Smooth muscle cell (in vitro differentiated cells): Measurements from ENCODE around the gene AHI1. TPM values are rescaled to one million over a fixed set of nuclear protein-coding genes. Genes with fewer than 3 reads are reported as not detected.
A peak's percentile ranks its signal among the peaks of the same experiment; 100 is the strongest.

ENCODE experiments used
- DNase-seq: peaks from one replicate; lab custom pipeline; 2025; ENCODE audit not compliant: unreplicated experiment; lab: John Stamatoyannopoulos, UW
- H2AFZ ChIP-seq: fragments of 200-600 bp; sonication (generic); 2 replicates; pipeline ENCODE4 v1.6.0; 2016; ENCODE audit warnings: antibody characterized with exemption, low read depth, mild to moderate bottlenecking
- H3F3A ChIP-seq: fragments of 200-600 bp; sonication (generic); 2 replicates; pipeline ENCODE4 v1.6.0; 2017; ENCODE audit warnings: antibody characterized with exemption, low read depth
- H3K27ac ChIP-seq: fragments of 200-600 bp; sonication (generic); 2 replicates; pipeline ENCODE4 v1.5.1; 2016; ENCODE audit warnings: low read depth, mild to moderate bottlenecking
- H3K27me3 ChIP-seq: fragments of 200-600 bp; sonication (generic); 2 replicates; pipeline ENCODE4 v1.6.1; 2016; ENCODE audit warnings: low read depth, mild to moderate bottlenecking
- H3K36me3 ChIP-seq: fragments of 200-600 bp; sonication (generic); 2 replicates; pipeline ENCODE4 v1.5.1; 2016; ENCODE audit warnings: low read depth
- H3K4me1 ChIP-seq: fragments of 200-600 bp; sonication (generic); 2 replicates; pipeline ENCODE4 v1.5.1; 2016; ENCODE audit warnings: low read depth
- H3K4me2 ChIP-seq: fragments of 200-600 bp; sonication (generic); 2 replicates; pipeline ENCODE4 v1.6.0; 2016; ENCODE audit warnings: mild to moderate bottlenecking
- H3K4me3 ChIP-seq: fragments of 200-600 bp; sonication (generic); 2 replicates; pipeline ENCODE4 v1.5.1; 2016; ENCODE audit warnings: mild to moderate bottlenecking
- H3K79me2 ChIP-seq: fragments of 200-600 bp; sonication (generic); 2 replicates; pipeline ENCODE4 v1.6.0; 2016; ENCODE audit warnings: low read depth, mild to moderate bottlenecking
- H3K9ac ChIP-seq: fragments of 200-600 bp; sonication (generic); 2 replicates; pipeline ENCODE4 v1.6.0; 2016; ENCODE audit warnings: low read depth
- H3K9me3 ChIP-seq: fragments of 200-600 bp; sonication (generic); replicated peaks from 2 replicates; pipeline ENCODE4 v1.5.1; 2016; ENCODE audit warnings: low read depth
- H4K20me1 ChIP-seq: fragments of 200-600 bp; sonication (generic); 2 replicates; pipeline ENCODE4 v1.6.0; 2016; ENCODE audit warnings: low read depth
- CTCF ChIP-seq: fragments of 200-600 bp; sonication (generic); IDR thresholded peaks from 2 replicates; pipeline ENCODE4 v1.5.1; 2017; ENCODE audit warnings: borderline replicate concordance, mild to moderate bottlenecking, antibody characterized with exemption; ENCODE audit not compliant: insufficient read depth, poor library complexity, severe bottlenecking
- WGBS: methylation state at CpG from one replicate; pipeline ENCODE4 v1.1.7; 2016; ENCODE audit warnings: low lambda C conversion rate; 5-methylcytosine and 5-hydroxymethylcytosine counted together
- polyA plus RNA-seq: library from polyadenylated mRNA; unstranded; fragments of >200 nt; fragmentation: Nextera tagmentation; extraction: Ambion mirVana; gene quantifications from 2 replicates; pipeline ENCODE4 v1.2.1, GENCODE V29; 2016
- total RNA-seq: library from RNA; depleted of rRNA; stranded (reverse); fragments of >200 nt; gene quantifications from 2 replicates; pipeline ENCODE4 v1.2.3, GENCODE V29; 2014

AHI1 gene
- total and polyA plus RNA-seq, 2 experiments from 2014 or later = 16.0 to 18.8 TPM

GRCh38 chr6:135534773-135535380 is 37.3 kb upstream of the AHI1 start:
- Histone ChIP-seq H3K27ac (no peak overlapping the region), H3F3A (no peaks in the 10 kb centered on the region), H3K4me3 (no peak overlapping the region), H3K27me3 (no peaks in the 10 kb centered on the region), H3K4me2 (peak overlapping the region; percentile 6), H4K20me1 (no peaks in the 10 kb centered on the region), H3K9ac (no peak overlapping the region), H3K79me2 (no peaks in the 10 kb centered on the region), H2AFZ (no peak overlapping the region), H3K36me3 (no peaks in the 10 kb centered on the region), H3K4me1 (peaks cover 14% of the 10 kb centered on the region), H3K9me3 (no peaks in the 10 kb centered on the region)
- WGBS = 47% methylated on average over 3 of the region's 3 CpGs
- TF ChIP-seq CTCF = no peak
- DNase-seq = no peak

GRCh38 chr6:135532559-135532958 is 35.0 kb upstream of the AHI1 start:
- TF ChIP-seq CTCF = no peak
- Histone ChIP-seq H3K9ac (no peak overlapping the region), H3K9me3 (no peaks in the 10 kb centered on the region), H3K79me2 (no peaks in the 10 kb centered on the region), H3K4me1 (peaks cover 14% of the 10 kb centered on the region), H2AFZ (no peak overlapping the region), H3K36me3 (no peaks in the 10 kb centered on the region), H3K27ac (no peak overlapping the region), H3K4me3 (no peak overlapping the region), H3K4me2 (no peak overlapping the region), H4K20me1 (no peaks in the 10 kb centered on the region), H3K27me3 (no peaks in the 10 kb centered on the region), H3F3A (no peaks in the 10 kb centered on the region)
- WGBS = 60% methylated on average over 1 of the region's 1 CpG
- no peak for DNase-seq

- no peak for DNase-seq
- Histone ChIP-seq H3K4me2 (no peak overlapping the region), H4K20me1 (no peaks in the 10 kb centered on the region), H3K4me1 (peaks cover 9% of the 10 kb centered on the region), H3F3A (no peaks in the 10 kb centered on the region), H2AFZ (no peak overlapping the region), H3K36me3 (no peaks in the 10 kb centered on the region), H3K9me3 (no peaks in the 10 kb centered on the region), H3K79me2 (no peaks in the 10 kb centered on the region), H3K27ac (no peak overlapping the region), H3K4me3 (no peak overlapping the region), H3K27me3 (no peaks in the 10 kb centered on the region), H3K9ac (no peak overlapping the region)
- no peak for TF ChIP-seq CTCF
- 91% methylated on average over 2 of the region's 2 CpGs for WGBS
Measured at GRCh38 chr6:135531954-135532490, 34.5 kb upstream of the AHI1 start.

- H2AFZ ChIP-seq = no peak overlapping the region
- TF ChIP-seq CTCF = no peak
- WGBS = 83% methylated on average over 1 of the region's 1 CpG
Measured at GRCh38 chr6:135530113-135530512, 32.6 kb upstream of the AHI1 start.

More at GRCh38 chr6:135530113-135530512, 32.6 kb upstream of the AHI1 start:
- Histone ChIP-seq H3K4me2 (no peak overlapping the region), H4K20me1 (no peaks in the 10 kb centered on the region), H3K9ac (no peak overlapping the region), H3K27me3 (no peaks in the 10 kb centered on the region), H3K4me1 (no peaks in the 10 kb centered on the region), H3K36me3 (no peaks in the 10 kb centered on the region), H3K27ac (no peak overlapping the region), H3F3A (peaks cover 5% of the 10 kb centered on the region), H3K4me3 (no peak overlapping the region), H3K79me2 (no peaks in the 10 kb centered on the region), H3K9me3 (no peaks in the 10 kb centered on the region)
- DNase-seq = no peak
